Measurements from ENCODE around the gene ATP6V0B.

The ATP6V0B gene

GRCh38 chr1:44020464-44020863 is 45.7 kb downstream of the ATP6V0B start:
- no peak for DNase-seq (ENCODE audit: low spot score)
- TF ChIP-seq CTCF (conservative IDR thresholded peaks at IDR 0.05; ENCODE audit: low read depth), result no peak
- POLR2A ChIA-PET (ENCODE audit: low non-redundant PET), result no interaction called here
- no peak overlapping the region for H3K27ac ChIP-seq
- CTCF ChIA-PET, result interaction anchor here (0.6 kb wide), 1 partner anchor 266 kb away, joined by 3 read pairs; no protein-coding TSS in a partner anchor

GRCh38 chr1:44021156-44021555 is 46.4 kb downstream of the ATP6V0B start:
- CTCF ChIA-PET, result no interaction called here
- no peak for TF ChIP-seq CTCF (conservative IDR thresholded peaks at IDR 0.05; ENCODE audit: low read depth)
- POLR2A ChIA-PET (ENCODE audit: low non-redundant PET), result no interaction called here
- DNase-seq (ENCODE audit: low spot score), result no peak
- H3K27ac ChIP-seq, result peak overlapping the region; percentile 5; the same call in 1 of the 2 replicates

- CTCF ChIA-PET, result no interaction called here
Measured at GRCh38 chr1:44021581-44022321, 47.0 kb downstream of the ATP6V0B start.

GRCh38 chr1:44024031-44024902 is 49.5 kb downstream of the ATP6V0B start:
- CTCF ChIA-PET, result interaction anchor here (1.3 kb wide), 1 partner anchor 13 kb away, joined by 6 read pairs; no protein-coding TSS in a partner anchor
- POLR2A ChIA-PET (ENCODE audit: low non-redundant PET), result no interaction called here
- peak overlapping the region; percentile 10; the same call in 1 of the 2 replicates for H3K27ac ChIP-seq

More at GRCh38 chr1:44021581-44022321, 47.0 kb downstream of the ATP6V0B start:
- POLR2A ChIA-PET (ENCODE audit: low non-redundant PET), result no interaction called here
- peak overlapping the region; percentile 5 for H3K27ac ChIP-seq
- no peak for DNase-seq (ENCODE audit: low spot score)
- TF ChIP-seq CTCF (conservative IDR thresholded peaks at IDR 0.05; ENCODE audit: low read depth), result no peak

GRCh38 chr1:44024903-44025525 is 50.3 kb downstream of the ATP6V0B start:
- no peak for TF ChIP-seq CTCF (conservative IDR thresholded peaks at IDR 0.05; ENCODE audit: low read depth)
- POLR2A ChIA-PET (ENCODE audit: low non-redundant PET), result no interaction called here
- CTCF ChIA-PET, result interaction anchor here (1.3 kb wide), 1 partner anchor 12 kb away, joined by 6 read pairs; no protein-coding TSS in a partner anchor
- DNase-seq (ENCODE audit: low spot score), result peak; percentile 36
- H3K27ac ChIP-seq, result peak overlapping the region; percentile 10; the same call in 1 of the 2 replicates

More at GRCh38 chr1:44024031-44024902, 49.5 kb downstream of the ATP6V0B start:
- no peak for TF ChIP-seq CTCF (conservative IDR thresholded peaks at IDR 0.05; ENCODE audit: low read depth)
- DNase-seq (ENCODE audit: low spot score), result no peak

- POLR2A ChIA-PET (ENCODE audit: low non-redundant PET), result no interaction called here
- DNase-seq (ENCODE audit: low spot score), result no peak
- TF ChIP-seq CTCF (conservative IDR thresholded peaks at IDR 0.05; ENCODE audit: low read depth), result no peak
- no peak overlapping the region for H3K27ac ChIP-seq
- CTCF ChIA-PET, result interaction anchor here (0.7 kb wide), 1 partner anchor 1208 kb away, joined by 3 read pairs; no protein-coding TSS in a partner anchor
Measured at GRCh38 chr1:44025816-44026215, 51.1 kb downstream of the ATP6V0B start.
